ENCODE measurements around the gene LFNG.
A peak's percentile ranks its signal among the peaks of the same experiment; 100 is the strongest.
"Not testable (repeated sequence)": the region's sequence is repeated elsewhere in the genome, so short reads cannot be mapped to it uniquely, and the experiment has no call there.

The LFNG gene

DNA sequence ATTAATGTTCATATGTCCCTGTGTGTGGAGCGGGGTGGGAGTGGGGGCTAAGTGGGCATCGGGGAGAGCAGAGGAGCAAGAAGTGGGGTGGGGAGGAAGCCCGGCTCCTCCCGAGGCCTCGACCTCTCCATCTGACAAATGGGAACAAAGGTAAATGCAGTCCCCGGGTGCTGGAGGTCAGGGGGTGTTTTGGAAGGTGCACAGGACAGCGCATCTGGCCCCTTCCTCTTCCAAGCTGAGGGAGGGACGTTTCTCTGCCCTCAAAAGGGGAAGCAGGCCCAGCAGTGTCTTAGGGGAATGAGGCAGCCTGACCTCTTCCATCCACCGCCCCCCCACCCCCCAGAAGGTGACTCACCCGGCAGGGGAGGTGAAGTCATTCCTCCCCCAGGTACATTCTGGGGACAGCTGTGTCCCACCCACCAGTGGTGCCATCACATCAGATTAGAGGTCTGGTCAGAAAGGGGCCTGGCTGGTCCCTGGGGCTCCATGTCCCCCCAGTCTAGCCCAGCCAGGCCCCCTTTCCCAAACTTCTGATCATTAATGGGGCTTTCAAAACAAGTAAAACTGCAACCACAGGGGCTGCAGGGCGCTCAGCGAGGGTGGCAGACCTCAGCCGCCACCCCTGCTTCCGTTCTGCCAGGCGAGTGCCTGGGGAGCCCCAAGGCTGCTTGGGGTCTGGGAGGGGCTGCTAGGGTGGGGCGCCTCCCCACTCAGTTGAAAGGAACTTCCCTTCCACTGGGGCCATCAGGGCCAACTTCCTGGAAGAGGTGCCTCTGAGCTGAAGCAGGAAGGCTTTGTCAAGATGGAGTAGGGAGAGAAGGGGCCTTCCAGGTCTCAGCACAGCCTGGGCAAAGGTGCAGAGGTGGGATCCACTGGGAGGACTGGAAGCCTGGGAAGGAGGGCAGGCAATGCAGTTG lies 10.8 kb downstream of the LFNG start:
- peaks cover 31% of the 10 kb centered on the region for H3K36me3 ChIP-seq (ENCODE audit: control insufficient read depth, insufficient read depth, low read length)
- H3K4me3 ChIP-seq (ENCODE audit: insufficient read depth, low read depth, low read length, poor library complexity, severe bottlenecking): peak overlapping the region; percentile 43
- H3K27me3 ChIP-seq (replicated peaks; ENCODE audit: control insufficient read depth, insufficient read depth, low read length, poor library complexity, severe bottlenecking): no peaks in the 10 kb centered on the region
- DNase-seq: peak; percentile 75 to 79 (median 77)
- H3K9me3 ChIP-seq (ENCODE audit: control insufficient read depth, low read length): no peaks in the 10 kb centered on the region
- H3K4me1 ChIP-seq (ENCODE audit: control insufficient read depth, insufficient read depth, low read length, poor library complexity, severe bottlenecking): peaks cover 58% of the 10 kb centered on the region
- H3K27ac ChIP-seq (ENCODE audit: insufficient read depth, low read length, poor library complexity, severe bottlenecking): peak overlapping the region; percentile 95

GRCh38 chr7:2530994-2531795 lies 11.6 kb downstream of the LFNG start:
- Histone ChIP-seq H3K4me1 (ENCODE audit: control insufficient read depth, insufficient read depth, low read length, poor library complexity, severe bottlenecking) (peaks cover 49% of the 10 kb centered on the region), H3K36me3 (ENCODE audit: control insufficient read depth, insufficient read depth, low read length) (peaks cover 23% of the 10 kb centered on the region), H3K27ac (ENCODE audit: insufficient read depth, low read length, poor library complexity, severe bottlenecking) (peak overlapping the region; percentile 95)
- not testable (repeated sequence) for H3K27me3 ChIP-seq (replicated peaks; ENCODE audit: control insufficient read depth, insufficient read depth, low read length, poor library complexity, severe bottlenecking); DNase-seq; H3K9me3 ChIP-seq (ENCODE audit: control insufficient read depth, low read length); H3K4me3 ChIP-seq (ENCODE audit: insufficient read depth, low read depth, low read length, poor library complexity, severe bottlenecking)

DNA sequence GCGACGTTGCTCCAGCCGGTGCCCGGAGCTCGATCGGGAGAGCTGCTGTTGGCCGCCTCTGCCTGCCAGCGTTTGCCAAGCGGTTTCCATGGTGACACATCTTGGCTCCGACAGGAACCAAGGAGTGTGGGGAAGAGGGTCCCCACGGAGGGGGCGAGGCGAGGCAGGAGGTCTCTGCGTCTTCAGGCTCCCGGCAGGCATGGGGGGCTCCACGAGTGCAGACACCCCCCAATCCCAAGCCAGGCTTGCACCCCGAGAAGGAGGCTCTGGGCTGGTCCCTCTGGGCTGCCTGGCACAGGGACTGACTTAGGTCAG lies 12.2 kb downstream of the LFNG start:
- not testable (repeated sequence) for DNase-seq; H3K4me3 ChIP-seq (ENCODE audit: insufficient read depth, low read depth, low read length, poor library complexity, severe bottlenecking); H3K27me3 ChIP-seq (replicated peaks; ENCODE audit: control insufficient read depth, insufficient read depth, low read length, poor library complexity, severe bottlenecking); H3K27ac ChIP-seq (ENCODE audit: insufficient read depth, low read length, poor library complexity, severe bottlenecking); H3K9me3 ChIP-seq (ENCODE audit: control insufficient read depth, low read length)
- Histone ChIP-seq H3K4me1 (ENCODE audit: control insufficient read depth, insufficient read depth, low read length, poor library complexity, severe bottlenecking) (peaks cover 44% of the 10 kb centered on the region), H3K36me3 (ENCODE audit: control insufficient read depth, insufficient read depth, low read length) (peaks cover 17% of the 10 kb centered on the region)

DNA sequence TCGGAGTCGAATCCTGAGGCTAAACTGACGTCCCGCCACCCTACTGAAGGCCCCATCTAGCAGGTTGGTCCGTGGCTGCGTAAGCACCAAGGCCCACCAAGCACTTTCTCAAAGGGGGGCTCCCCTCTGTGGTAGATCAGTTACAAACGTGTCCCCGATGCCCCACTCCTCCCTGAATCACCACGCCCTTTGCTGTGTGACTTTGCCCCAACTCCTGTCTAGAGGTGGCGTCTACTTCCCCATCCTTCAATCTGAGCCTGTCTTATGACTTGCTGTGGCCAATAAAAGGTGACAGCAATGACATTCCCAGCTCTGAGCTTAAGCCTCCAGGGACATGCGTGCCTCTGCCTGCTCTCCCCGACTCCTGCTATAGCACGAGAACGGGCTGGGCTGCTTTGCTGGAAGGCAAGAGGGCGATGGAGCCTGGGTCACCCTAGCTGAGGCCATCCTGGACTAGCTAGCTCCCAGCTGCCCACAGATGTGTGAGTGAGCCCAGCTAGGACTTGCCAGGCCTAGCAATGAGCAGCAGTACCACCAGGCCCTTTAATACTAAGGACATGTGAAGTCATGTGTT lies 12.7 kb downstream of the LFNG start:
- DNase-seq; H3K4me3 ChIP-seq (ENCODE audit: insufficient read depth, low read depth, low read length, poor library complexity, severe bottlenecking); H3K27ac ChIP-seq (ENCODE audit: insufficient read depth, low read length, poor library complexity, severe bottlenecking); H3K9me3 ChIP-seq (ENCODE audit: control insufficient read depth, low read length); H3K27me3 ChIP-seq (replicated peaks; ENCODE audit: control insufficient read depth, insufficient read depth, low read length, poor library complexity, severe bottlenecking): not testable (repeated sequence)
- Histone ChIP-seq H3K4me1 (ENCODE audit: control insufficient read depth, insufficient read depth, low read length, poor library complexity, severe bottlenecking) (peaks cover 39% of the 10 kb centered on the region), H3K36me3 (ENCODE audit: control insufficient read depth, insufficient read depth, low read length) (peaks cover 12% of the 10 kb centered on the region)

- not testable (repeated sequence) for DNase-seq; H3K9me3 ChIP-seq (ENCODE audit: control insufficient read depth, low read length); H3K27ac ChIP-seq (ENCODE audit: insufficient read depth, low read length, poor library complexity, severe bottlenecking); H3K27me3 ChIP-seq (replicated peaks; ENCODE audit: control insufficient read depth, insufficient read depth, low read length, poor library complexity, severe bottlenecking); H3K36me3 ChIP-seq (ENCODE audit: control insufficient read depth, insufficient read depth, low read length); H3K4me3 ChIP-seq (ENCODE audit: insufficient read depth, low read depth, low read length, poor library complexity, severe bottlenecking)
- H3K4me1 ChIP-seq (ENCODE audit: control insufficient read depth, insufficient read depth, low read length, poor library complexity, severe bottlenecking): peaks cover 33% of the 10 kb centered on the region
These were observed 13.2 kb downstream of the LFNG start for GRCh38 chr7:2532816-2533215.

DNA sequence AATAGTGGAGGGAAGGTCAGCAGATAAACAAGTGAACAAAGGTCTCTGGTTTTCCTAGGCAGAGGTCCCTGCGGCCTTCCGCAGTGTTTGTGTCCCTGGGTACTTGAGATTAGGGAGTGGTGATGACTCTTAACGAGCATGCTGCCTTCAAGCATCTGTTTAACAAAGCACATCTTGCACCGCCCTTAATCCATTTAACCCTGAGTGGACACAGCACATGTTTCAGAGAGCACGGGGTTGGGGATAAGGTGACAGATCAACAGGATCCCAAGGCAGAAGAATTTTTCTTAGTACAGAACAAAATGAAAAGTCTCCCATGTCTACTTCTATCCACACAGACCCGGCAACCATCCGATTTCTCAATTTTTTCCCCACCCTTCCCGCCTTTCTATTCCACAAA lies 14.0 kb downstream of the LFNG start:
- H3K9me3 ChIP-seq (ENCODE audit: control insufficient read depth, low read length); H3K4me3 ChIP-seq (ENCODE audit: insufficient read depth, low read depth, low read length, poor library complexity, severe bottlenecking); H3K27me3 ChIP-seq (replicated peaks; ENCODE audit: control insufficient read depth, insufficient read depth, low read length, poor library complexity, severe bottlenecking); H3K27ac ChIP-seq (ENCODE audit: insufficient read depth, low read length, poor library complexity, severe bottlenecking); H3K36me3 ChIP-seq (ENCODE audit: control insufficient read depth, insufficient read depth, low read length); DNase-seq: not testable (repeated sequence)
- H3K4me1 ChIP-seq (ENCODE audit: control insufficient read depth, insufficient read depth, low read length, poor library complexity, severe bottlenecking): peaks cover 26% of the 10 kb centered on the region

DNA sequence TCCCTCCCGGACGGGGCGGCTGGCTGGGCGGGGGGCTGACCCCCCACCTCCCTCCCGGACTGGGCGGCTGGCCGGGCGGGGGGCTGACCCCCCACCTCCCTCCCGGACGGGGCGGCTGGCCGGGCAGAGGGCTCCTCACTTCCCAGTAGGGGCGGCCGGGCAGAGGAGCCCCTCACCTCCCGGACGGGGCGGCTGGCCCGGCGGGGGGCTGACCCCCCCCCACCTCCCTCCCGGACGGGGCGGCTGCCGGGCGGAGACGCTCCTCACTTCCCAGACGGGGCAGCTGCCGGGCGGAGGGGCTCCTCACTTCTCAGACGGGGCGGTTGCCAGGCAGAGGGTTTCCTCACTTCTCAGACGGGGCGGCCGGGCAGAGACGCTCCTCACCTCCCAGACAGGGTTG lies 14.6 kb downstream of the LFNG start:
- not testable (repeated sequence) for H3K27ac ChIP-seq (ENCODE audit: insufficient read depth, low read length, poor library complexity, severe bottlenecking); DNase-seq; H3K4me3 ChIP-seq (ENCODE audit: insufficient read depth, low read depth, low read length, poor library complexity, severe bottlenecking); H3K9me3 ChIP-seq (ENCODE audit: control insufficient read depth, low read length); H3K27me3 ChIP-seq (replicated peaks; ENCODE audit: control insufficient read depth, insufficient read depth, low read length, poor library complexity, severe bottlenecking)
- H3K36me3 ChIP-seq (ENCODE audit: control insufficient read depth, insufficient read depth, low read length): peaks cover 13% of the 10 kb centered on the region
- H3K4me1 ChIP-seq (ENCODE audit: control insufficient read depth, insufficient read depth, low read length, poor library complexity, severe bottlenecking): peaks cover 19% of the 10 kb centered on the region

GRCh38 chr7:2535872-2536627 lies 16.5 kb downstream of the LFNG start:
- peaks cover 17% of the 10 kb centered on the region for H3K36me3 ChIP-seq (ENCODE audit: control insufficient read depth, insufficient read depth, low read length)
- H3K4me3 ChIP-seq (ENCODE audit: insufficient read depth, low read depth, low read length, poor library complexity, severe bottlenecking); H3K9me3 ChIP-seq (ENCODE audit: control insufficient read depth, low read length); H3K27ac ChIP-seq (ENCODE audit: insufficient read depth, low read length, poor library complexity, severe bottlenecking); DNase-seq; H3K27me3 ChIP-seq (replicated peaks; ENCODE audit: control insufficient read depth, insufficient read depth, low read length, poor library complexity, severe bottlenecking); H3K4me1 ChIP-seq (ENCODE audit: control insufficient read depth, insufficient read depth, low read length, poor library complexity, severe bottlenecking): not testable (repeated sequence)

- Histone ChIP-seq H3K36me3 (ENCODE audit: control insufficient read depth, insufficient read depth, low read length) (peaks cover 38% of the 10 kb centered on the region), H3K27me3 (replicated peaks; ENCODE audit: control insufficient read depth, insufficient read depth, low read length, poor library complexity, severe bottlenecking) (no peaks in the 10 kb centered on the region), H3K27ac (ENCODE audit: insufficient read depth, low read length, poor library complexity, severe bottlenecking) (no peak overlapping the region), H3K4me3 (ENCODE audit: insufficient read depth, low read depth, low read length, poor library complexity, severe bottlenecking) (no peak overlapping the region), H3K9me3 (ENCODE audit: control insufficient read depth, low read length) (no peaks in the 10 kb centered on the region), H3K4me1 (ENCODE audit: control insufficient read depth, insufficient read depth, low read length, poor library complexity, severe bottlenecking) (no peaks in the 10 kb centered on the region)
- DNase-seq: no peak
These were observed 18.6 kb downstream of the LFNG start for GRCh38 chr7:2537981-2538851.
